ENCODE measurements around the gene ADGRG4.

GRCh38 chrX:136271300-136271699, 29.5 kb upstream of the ADGRG4 start:
- TF ChIP-seq POLR2AphosphoS5 (IDR thresholded peaks at IDR 0.05; ENCODE audit: borderline replicate concordance, low read depth, low read length) (no peak), EZH2 (IDR thresholded peaks at IDR 0.05) (no peak)
